HG02981 (cell line): ENCODE measurements around the gene SLC25A45.
"Not testable (repeated sequence)": the region's sequence is repeated elsewhere in the genome, so short reads cannot be mapped to it uniquely, and the experiment has no call there.

Source experiments
- ATAC-seq: cut with Tn5 transposase; IDR thresholded peaks from one replicate; pipeline ENCODE4 v1.9.1; 2021; ENCODE audit warnings: mild to moderate bottlenecking, moderate library complexity; ENCODE audit not compliant: unreplicated experiment

SLC25A45 gene

DNA sequence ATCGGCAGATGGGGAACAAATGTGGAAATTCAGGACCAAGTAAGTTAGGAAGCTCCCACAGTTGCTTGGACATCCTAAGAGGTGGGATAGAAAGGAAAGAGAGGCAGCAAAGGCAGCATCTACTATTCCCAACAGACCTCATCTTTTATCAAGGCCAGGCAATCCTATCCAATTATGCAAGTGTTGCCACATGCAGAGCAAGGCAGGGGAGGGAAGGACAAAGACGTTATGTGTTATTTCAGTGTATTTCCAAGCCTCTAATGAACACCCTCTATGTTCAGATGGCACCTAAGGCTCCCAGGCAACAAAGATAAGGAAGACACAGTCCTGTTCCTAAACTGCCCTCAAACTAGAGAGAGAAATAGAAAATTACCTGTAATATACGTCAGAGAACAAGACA lies 18.7 kb downstream of the SLC25A45 start:
- ATAC-seq = no peak

- no peak for ATAC-seq
Observed at GRCh38 chr11:65362966-65363365, 19.5 kb downstream of the SLC25A45 start.

DNA sequence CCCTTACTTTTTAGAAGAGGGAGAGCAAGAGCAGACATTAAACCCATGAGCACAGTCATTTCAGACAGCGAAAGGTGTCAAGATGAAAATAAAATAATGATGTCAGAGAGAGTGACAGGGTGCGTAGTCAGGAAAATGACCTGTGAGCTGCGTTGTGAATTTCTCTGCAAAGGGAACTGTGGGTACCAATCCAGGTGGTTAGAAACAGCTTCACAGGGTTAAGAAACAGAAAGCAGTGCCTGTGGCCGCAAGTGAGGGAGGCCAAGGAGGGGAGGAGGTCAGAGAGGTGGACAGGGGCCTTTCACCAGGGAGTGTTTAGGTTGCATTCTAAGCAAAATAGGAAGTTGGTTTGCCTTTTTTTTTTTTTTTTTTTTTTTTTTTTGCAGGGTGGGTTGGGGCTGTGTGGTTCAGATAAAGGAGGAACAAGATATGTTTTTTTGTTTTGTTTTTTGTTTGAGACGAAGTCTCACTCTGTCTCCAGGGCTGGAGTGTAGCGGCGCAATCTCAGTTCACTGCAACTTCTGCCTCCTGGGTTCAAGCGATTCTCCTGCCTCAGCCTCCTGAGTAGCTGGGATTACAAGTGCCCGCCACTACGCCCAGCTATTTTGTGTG lies 20.0 kb downstream of the SLC25A45 start:
- no peak for ATAC-seq

DNA sequence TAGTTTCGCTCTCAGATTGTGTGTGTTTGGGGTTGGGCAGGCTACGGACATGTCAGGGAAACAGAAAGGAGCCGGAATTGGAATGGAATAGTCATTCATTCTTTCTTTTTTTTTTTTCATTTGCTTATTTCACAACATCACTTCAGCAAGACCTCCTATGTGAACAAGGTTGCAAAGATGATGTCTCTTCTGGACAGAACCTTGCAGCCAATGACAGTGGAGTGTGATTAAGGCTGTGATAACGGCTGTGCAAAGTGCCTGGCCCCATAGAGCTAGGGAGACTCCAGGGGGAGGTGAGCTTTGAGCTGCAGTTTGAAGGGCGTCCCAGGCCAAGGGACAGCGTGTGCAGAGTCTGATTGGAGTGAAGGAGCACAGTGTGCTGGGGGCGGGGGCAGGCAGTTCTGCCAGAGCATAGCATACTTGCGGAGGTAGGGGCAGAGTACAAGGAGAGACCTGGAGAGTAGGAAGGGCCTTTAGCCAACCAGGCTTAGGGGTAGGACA lies 24.5 kb downstream of the SLC25A45 start:
- no peak for ATAC-seq

GRCh38 chr11:65356394-65356972 lies 26.0 kb downstream of the SLC25A45 start:
- no peak for ATAC-seq

DNA sequence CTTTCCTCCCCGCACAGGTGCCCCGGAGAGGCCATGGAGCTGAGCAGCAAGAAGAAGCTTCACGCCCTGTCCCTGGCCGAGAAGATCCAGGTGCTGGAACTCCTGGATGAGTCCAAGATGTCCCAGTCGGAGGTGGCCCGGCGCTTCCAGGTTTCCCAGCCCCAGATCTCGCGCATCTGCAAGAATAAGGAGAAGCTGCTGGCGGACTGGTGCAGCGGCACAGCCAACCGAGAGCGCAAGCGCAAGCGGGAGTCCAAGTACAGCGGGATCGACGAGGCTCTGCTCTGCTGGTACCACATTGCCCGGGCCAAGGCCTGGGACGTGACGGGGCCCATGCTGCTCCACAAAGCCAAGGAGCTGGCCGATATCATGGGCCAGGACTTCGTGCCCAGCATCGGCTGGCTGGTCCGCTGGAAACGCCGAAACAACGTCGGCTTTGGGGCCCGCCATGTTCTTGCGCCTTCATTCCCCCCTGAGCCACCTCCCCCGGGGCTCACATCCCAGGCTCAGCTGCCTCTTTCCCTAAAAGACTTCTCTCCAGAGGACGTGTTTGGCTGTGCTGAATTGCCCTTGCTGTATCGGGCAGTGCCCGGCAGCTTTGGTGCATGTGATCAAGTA lies 26.6 kb downstream of the SLC25A45 start:
- no peak for ATAC-seq

DNA sequence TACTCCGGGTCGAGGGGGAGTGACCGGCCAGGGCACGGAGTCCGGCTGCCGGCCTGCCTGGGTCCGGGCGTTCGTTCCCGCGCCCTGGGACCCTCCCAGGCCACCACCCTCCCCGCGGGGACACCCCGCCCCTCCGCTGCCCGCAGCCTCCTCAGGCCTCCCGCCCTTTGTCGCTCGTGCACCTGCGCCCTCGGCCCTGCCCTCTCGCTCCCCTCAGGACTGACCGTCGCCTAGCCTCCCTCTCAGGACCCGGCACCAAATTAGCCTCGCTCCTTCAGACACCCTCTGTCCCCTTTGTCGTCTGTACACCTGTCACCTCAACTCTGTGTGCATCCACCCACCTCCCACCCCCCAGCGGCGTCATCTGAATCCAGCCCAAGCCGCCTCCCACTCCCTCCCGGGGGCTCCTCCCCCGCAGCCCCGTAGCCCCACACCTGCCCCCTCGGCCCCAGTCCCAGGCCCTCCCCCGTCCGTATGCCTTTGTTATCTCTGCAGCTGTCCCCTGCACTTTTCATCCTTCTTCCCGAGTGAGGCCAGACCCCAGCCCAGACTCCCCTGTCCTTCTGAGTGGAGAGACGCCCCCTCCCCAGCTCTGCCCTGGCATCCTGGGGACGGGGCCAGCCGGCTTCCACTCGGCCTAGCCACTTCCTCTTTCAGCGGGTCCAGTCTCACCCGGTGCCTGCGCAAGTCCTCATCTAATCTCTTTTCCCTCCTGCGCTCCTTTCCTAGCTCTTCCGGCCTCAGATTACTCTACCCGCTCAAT lies 27.3 kb downstream of the SLC25A45 start:
- peak; percentile 37 for ATAC-seq

- peak; percentile 86 for ATAC-seq
Observed at GRCh38 chr11:65354265-65355012, 28.0 kb downstream of the SLC25A45 start, which contains the start of gene TIGD3. Gene TIGD3 (plus strand): TSS chr11:65354751. CDS start chr11:65355809, 1,058 bp downstream.

- no peak for ATAC-seq
Observed at GRCh38 chr11:65353900-65354264, 28.6 kb downstream of the SLC25A45 start.

- ATAC-seq = no peak
Observed at GRCh38 chr11:65353376-65353775, 29.1 kb downstream of the SLC25A45 start.

GRCh38 chr11:65352783-65353182 lies 29.7 kb downstream of the SLC25A45 start:
- ATAC-seq = no peak

DNA sequence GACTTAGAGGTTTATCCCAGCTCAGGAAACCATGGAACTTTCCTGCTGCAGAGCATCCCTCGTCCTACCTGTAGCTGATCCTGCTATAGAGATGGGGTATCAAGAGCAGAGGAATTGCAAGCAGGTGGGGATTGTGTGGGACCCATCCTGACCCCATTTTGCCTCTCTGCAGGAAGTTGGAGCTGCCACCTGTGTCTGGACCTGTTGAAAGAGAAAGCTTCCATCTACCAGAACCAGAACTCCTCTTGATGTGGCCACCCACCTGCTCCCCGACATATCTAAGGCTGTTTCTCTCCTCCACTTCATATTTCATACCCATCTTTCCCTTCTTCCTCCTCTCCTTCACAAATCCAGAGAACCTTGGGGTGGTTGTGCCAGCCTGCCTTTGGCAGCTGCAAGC lies 30.9 kb downstream of the SLC25A45 start:
- no peak for ATAC-seq

GRCh38 chr11:65341856-65342255 lies 40.6 kb downstream of the SLC25A45 start:
- no peak for ATAC-seq

GRCh38 chr11:65340226-65340625 lies 42.2 kb downstream of the SLC25A45 start:
- ATAC-seq = no peak

DNA sequence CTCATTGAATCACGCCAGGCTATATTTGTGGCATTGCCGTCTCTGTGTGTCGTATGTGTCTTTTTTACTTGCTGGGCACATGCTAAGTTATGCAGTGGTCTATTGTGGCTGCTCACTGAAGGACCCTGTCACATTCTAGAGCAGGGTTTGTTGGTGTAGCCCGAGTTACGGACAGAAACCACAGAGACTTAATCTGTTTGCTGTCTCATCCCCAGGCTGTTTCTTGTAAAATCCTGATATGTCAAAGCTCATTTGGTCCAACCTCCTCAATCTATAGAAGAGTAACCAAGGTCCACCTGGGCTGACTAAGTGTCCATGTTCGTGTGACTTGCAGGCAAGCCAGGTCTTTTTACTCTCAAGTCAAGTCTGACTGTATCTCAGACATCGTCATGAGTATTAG lies 43.8 kb downstream of the SLC25A45 start:
- no peak for ATAC-seq

DNA sequence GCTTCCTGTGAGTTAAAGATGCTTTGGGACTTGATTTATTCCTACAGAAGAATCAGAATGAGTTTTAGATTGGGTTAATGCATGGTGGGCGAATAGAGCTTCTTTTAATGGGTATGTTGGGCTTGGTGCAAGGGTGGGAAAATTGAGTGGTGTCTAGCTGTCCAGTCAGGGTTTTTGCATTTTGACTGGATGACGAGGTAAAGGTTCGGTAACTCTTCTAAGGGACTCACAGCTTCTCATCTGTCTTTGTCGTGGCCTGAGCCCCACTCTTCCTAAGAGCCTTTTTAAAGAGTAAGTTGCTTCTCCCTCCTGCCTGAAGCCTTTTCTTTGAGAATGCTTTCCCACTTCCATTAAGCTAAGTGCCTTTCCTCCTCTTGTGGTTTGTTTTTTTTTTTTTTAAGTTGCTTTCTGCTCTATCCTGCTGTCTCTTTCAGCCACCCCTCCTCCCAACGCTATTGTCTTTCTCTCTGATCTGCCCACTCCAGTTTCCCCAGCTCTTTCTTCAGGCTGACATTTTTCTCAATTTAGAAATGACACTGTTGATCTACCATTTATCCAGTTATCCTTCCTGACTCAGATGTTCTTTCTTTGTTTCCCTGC lies 47.6 kb downstream of the SLC25A45 start:
- ATAC-seq = no peak

- ATAC-seq = not testable (repeated sequence)
Observed at GRCh38 chr11:65332591-65332990, 49.9 kb downstream of the SLC25A45 start.

DNA sequence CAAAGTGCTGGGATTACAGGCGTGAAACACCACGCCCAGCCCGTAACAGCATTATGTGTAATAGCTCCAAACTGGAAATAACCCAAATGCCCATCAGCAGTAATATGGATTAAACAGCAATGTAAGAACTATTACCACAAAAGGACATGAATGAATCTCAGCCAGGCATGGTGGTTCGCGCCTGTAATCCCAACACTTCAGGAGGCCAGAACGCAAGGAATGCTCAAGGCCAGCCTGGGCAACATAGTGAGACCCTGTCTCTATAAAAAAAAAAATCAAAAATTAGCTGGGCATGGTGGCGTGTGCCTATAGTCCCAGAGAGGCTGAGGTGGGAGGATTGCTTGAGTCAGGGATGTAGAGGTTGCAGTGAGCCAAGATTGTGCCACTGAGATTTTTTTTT lies 51.9 kb downstream of the SLC25A45 start:
- no peak for ATAC-seq

DNA sequence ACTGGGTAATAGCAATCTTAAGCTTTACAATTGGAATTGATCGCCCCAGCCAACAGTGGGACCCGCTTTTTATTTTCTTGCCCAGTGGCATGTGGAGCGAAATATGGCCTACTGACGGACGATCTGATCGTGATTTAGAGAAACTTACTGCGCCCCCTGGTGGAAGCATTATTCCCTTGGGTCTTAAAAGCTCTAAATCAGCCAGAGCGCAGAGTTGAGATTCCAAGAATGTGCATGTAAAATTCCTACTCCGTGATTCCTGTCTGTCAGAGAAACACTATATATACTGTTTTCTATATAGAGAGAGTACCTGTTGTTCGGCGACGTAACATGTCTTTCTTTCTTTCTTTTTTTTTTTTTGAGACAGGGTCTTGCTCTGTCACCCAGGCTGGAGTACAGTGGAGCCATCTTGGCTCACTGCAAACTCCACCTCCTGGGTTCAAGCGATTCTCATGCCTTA lies 52.5 kb downstream of the SLC25A45 start:
- no peak for ATAC-seq

GRCh38 chr11:65329478-65329877 lies 53.0 kb downstream of the SLC25A45 start:
- no peak for ATAC-seq
